Activated CD4-positive, alpha-beta T cell treated with anti-CD3 and anti-CD28 coated beads, Interleukin-2, Interleukin-4, amounts not matched to agents 100 ng/mL and 50 ng/mL, durations not matched to agents 16 hours and 8 hours (primary cell): Measurements from ENCODE around the gene ATG10.

Experiments used
- DNase-seq: peaks from one replicate; pipeline ENCODE4 v3.0.0-alpha.2; 2020; ENCODE audit warnings: low spot score

The ATG10 gene

GRCh38 chr5:82277987-82278710, 306.3 kb downstream of the ATG10 start, which contains the start of gene RPS23:
TSS of gene RPS23 (minus strand) at chr5:82278354. CDS start at chr5:82278323, 31 bp downstream.
- DNase-seq = peak; percentile 92

GRCh38 chr5:82278711-82279370, 307.0 kb downstream of the ATG10 start:
- no peak for DNase-seq

GRCh38 chr5:82283893-82284292, 312.1 kb downstream of the ATG10 start:
- DNase-seq = no peak

GRCh38 chr5:82285206-82285605, 313.4 kb downstream of the ATG10 start:
- DNase-seq = no peak

- no peak for DNase-seq
These were observed 315.8 kb downstream of the ATG10 start for GRCh38 chr5:82287625-82288024.

GRCh38 chr5:82290005-82290404, 318.2 kb downstream of the ATG10 start:
- DNase-seq = no peak

- DNase-seq = no peak
These were observed 319.1 kb downstream of the ATG10 start for GRCh38 chr5:82290908-82291307.

GRCh38 chr5:82291420-82291819, 319.6 kb downstream of the ATG10 start:
- DNase-seq = no peak

GRCh38 chr5:82295144-82295543, 323.3 kb downstream of the ATG10 start:
- peak; percentile 42 for DNase-seq

- DNase-seq = peak; percentile 48
These were observed 324.2 kb downstream of the ATG10 start for GRCh38 chr5:82295959-82296531.

GRCh38 chr5:82296929-82297328, 325.1 kb downstream of the ATG10 start:
- no peak for DNase-seq

GRCh38 chr5:82297711-82298110, 325.9 kb downstream of the ATG10 start:
- no peak for DNase-seq

- no peak for DNase-seq
These were observed 326.8 kb downstream of the ATG10 start for GRCh38 chr5:82298668-82299067.

GRCh38 chr5:82301190-82301589, 329.4 kb downstream of the ATG10 start:
- DNase-seq = no peak
